GM18909 (cell line): ENCODE data around the gene MED23.

Source experiments
- ATAC-seq: cut with Tn5 transposase; IDR thresholded peaks from one replicate; pipeline ENCODE4 v1.9.1; 2021; ENCODE audit warnings: mild to moderate bottlenecking; ENCODE audit not compliant: unreplicated experiment, poor library complexity

The MED23 gene

GRCh38 chr6:131642987-131643611 is 15.1 kb upstream of the MED23 start:
- ATAC-seq: no peak

- no peak for ATAC-seq
These were observed 14.5 kb upstream of the MED23 start for GRCh38 chr6:131642565-131642964.

GRCh38 chr6:131641554-131641953 is 13.5 kb upstream of the MED23 start:
- ATAC-seq: no peak

GRCh38 chr6:131640576-131640975 is 12.5 kb upstream of the MED23 start:
- no peak for ATAC-seq

- ATAC-seq: peak; percentile 42
These were observed 12.1 kb upstream of the MED23 start for GRCh38 chr6:131640100-131640499.

GRCh38 chr6:131638013-131638412 is 10.0 kb upstream of the MED23 start:
- ATAC-seq: no peak

- no peak for ATAC-seq
These were observed 9.1 kb upstream of the MED23 start, which contains the start of gene ENPP3 for GRCh38 chr6:131636880-131637792. Gene ENPP3, plus strand, starts transcription at chr6:131637302. Its CDS starts 83 bp downstream, at chr6:131637385.

- ATAC-seq: peak; percentile 95
These were observed 7.6 kb upstream of the MED23 start for GRCh38 chr6:131635384-131636340.

GRCh38 chr6:131631625-131632289 is 3.7 kb upstream of the MED23 start:
- no peak for ATAC-seq

GRCh38 chr6:131629651-131630050 is 1.6 kb upstream of the MED23 start:
- ATAC-seq: no peak

- ATAC-seq: no peak
These were observed 684 bp upstream of the MED23 start for GRCh38 chr6:131628726-131629125.

- no peak for ATAC-seq
These were observed 12.8 kb downstream of the MED23 start for GRCh38 chr6:131615275-131615674.

GRCh38 chr6:131613296-131613925 is 14.6 kb downstream of the MED23 start:
- no peak for ATAC-seq

- ATAC-seq: no peak
These were observed 25.2 kb downstream of the MED23 start for GRCh38 chr6:131602781-131603312.

- ATAC-seq: no peak
These were observed 27.3 kb downstream of the MED23 start for GRCh38 chr6:131600716-131601115.

- ATAC-seq: no peak
These were observed 30.6 kb downstream of the MED23 start for GRCh38 chr6:131597446-131597845.

- no peak for ATAC-seq
These were observed 34.0 kb downstream of the MED23 start for GRCh38 chr6:131594074-131594473.

GRCh38 chr6:131592935-131593334 is 35.1 kb downstream of the MED23 start:
- ATAC-seq: no peak

GRCh38 chr6:131588643-131589042 is 39.4 kb downstream of the MED23 start:
- no peak for ATAC-seq
